Neuronal stem cell (in vitro differentiated cells): ENCODE results near the gene CYRIA.
A peak's percentile ranks its signal among the peaks of the same experiment; 100 is the strongest.

Experiments
- DNase-seq: peaks from one replicate; pipeline ENCODE4 v3.0.0-alpha.2; 2013; ENCODE audit warnings: low spot score
- H2AFZ ChIP-seq: one replicate; pipeline ENCODE4 v1.6.1; 2013; ENCODE audit warnings: mild to moderate bottlenecking, low read length, inconsistent platforms
- H2AK5ac ChIP-seq: 2 replicates; pipeline ENCODE4 v1.6.1; 2013; ENCODE audit warnings: low read depth, mild to moderate bottlenecking, inconsistent platforms, low read length, moderate library complexity, mixed read lengths
- H2BK120ac ChIP-seq: 2 replicates; pipeline ENCODE4 v1.6.1; 2013; ENCODE audit warnings: low read depth, mild to moderate bottlenecking, inconsistent platforms, low read length, moderate library complexity, mixed read lengths
- H2BK12ac ChIP-seq: one replicate; pipeline ENCODE4 v1.6.1; 2013; ENCODE audit warnings: low read length, inconsistent platforms
- H2BK15ac ChIP-seq: 2 replicates; pipeline ENCODE4 v1.6.1; 2013; ENCODE audit warnings: mild to moderate bottlenecking, low read length, inconsistent platforms, mixed read lengths
- H2BK5ac ChIP-seq: one replicate; pipeline ENCODE4 v1.6.1; 2013; ENCODE audit warnings: inconsistent platforms, mild to moderate bottlenecking, low read length, moderate library complexity
- H3K14ac ChIP-seq: one replicate; pipeline ENCODE4 v1.6.1; 2013; ENCODE audit warnings: low read length, inconsistent platforms
- H3K18ac ChIP-seq: 2 replicates; pipeline ENCODE4 v1.6.1; 2013; ENCODE audit warnings: low read length, inconsistent platforms
- H3K23ac ChIP-seq: 2 replicates; pipeline ENCODE4 v1.6.1; 2013; ENCODE audit warnings: low read depth, mild to moderate bottlenecking, mixed read lengths, low read length, inconsistent platforms; ENCODE audit not compliant: poor library complexity
- H3K27ac ChIP-seq: replicated peaks from 3 replicates; pipeline ENCODE4 v1.5.1; 2013; ENCODE audit warnings: low read length, inconsistent platforms
- H3K27me3 ChIP-seq, 3 experiments: 2 replicates each; pipeline ENCODE4 v1.6.1; 2013; ENCODE audit warnings: low read length in 3 of 3, mild to moderate bottlenecking in 2 of 3, inconsistent platforms in 1 of 3, low read depth in 1 of 3, mixed read lengths in 1 of 3, moderate library complexity in 1 of 3; ENCODE audit not compliant: control insufficient read depth in 3 of 3, insufficient read depth in 3 of 3
- H3K36me3 ChIP-seq, 2 donors: replicated peaks in 1 of 2; 2 replicates each; pipeline ENCODE4 v1.6.1; 2013; ENCODE audit warnings: low read length in 2 of 2; ENCODE audit not compliant: control insufficient read depth in 2 of 2, insufficient read depth in 2 of 2
- H3K4ac ChIP-seq: 2 replicates; pipeline ENCODE4 v1.6.1; 2013; ENCODE audit warnings: inconsistent platforms, mild to moderate bottlenecking, low read length, moderate library complexity
- H3K4me1 ChIP-seq, 2 donors: 1 replicate in 1 of 2; 2 replicates in 1 of 2; pipeline ENCODE4 v1.6.1; 2013; ENCODE audit warnings: low read length in 2 of 2, low read depth in 1 of 2; ENCODE audit not compliant: control insufficient read depth in 2 of 2, insufficient read depth in 1 of 2
- H3K4me2 ChIP-seq: one replicate; pipeline ENCODE4 v1.6.1; 2013; ENCODE audit warnings: mild to moderate bottlenecking, low read length, inconsistent platforms; ENCODE audit not compliant: insufficient read depth, poor library complexity, severe bottlenecking
- H3K4me3 ChIP-seq, 2 donors: 2 replicates each; pipeline ENCODE4 v1.5.1; 2013; ENCODE audit warnings: low read length in 2 of 2, mild to moderate bottlenecking in 2 of 2, inconsistent platforms in 1 of 2, moderate library complexity in 1 of 2
- H3K79me1 ChIP-seq: one replicate; pipeline ENCODE4 v1.6.1; 2013; ENCODE audit warnings: low read depth, mild to moderate bottlenecking, inconsistent platforms, low read length, moderate library complexity
- H3K9ac ChIP-seq: one replicate; pipeline ENCODE4 v1.6.1; 2013; ENCODE audit warnings: mild to moderate bottlenecking, low read depth, low read length, inconsistent platforms; ENCODE audit not compliant: poor library complexity
- H3K9me3 ChIP-seq, 2 donors: replicated peaks in 1 of 2; 2 replicates each; pipeline versions ENCODE3 to v1.6.1; 2013; ENCODE audit warnings: low read length in 2 of 2, mild to moderate bottlenecking in 2 of 2, inconsistent platforms in 1 of 2, low read depth in 1 of 2, mixed read lengths in 1 of 2, moderate library complexity in 1 of 2; ENCODE audit not compliant: control insufficient read depth in 2 of 2, insufficient read depth in 1 of 2
- H4K8ac ChIP-seq: one replicate; pipeline ENCODE4 v1.6.1; 2013; ENCODE audit warnings: low read depth, mild to moderate bottlenecking, inconsistent platforms, low read length, moderate library complexity
- H4K91ac ChIP-seq: one replicate; pipeline ENCODE4 v1.6.1; 2013; ENCODE audit warnings: low read length, low read depth, mild to moderate bottlenecking, inconsistent platforms; ENCODE audit not compliant: poor library complexity
- WGBS, 2 donors: extraction: QIAGEN DNeasy Blood & Tissue Kit; methylation state at CpG; one replicate each; pipeline ENCODE4 v1.1.7; 2013; ENCODE audit warnings: missing lambda C conversion rate in 2 of 2, mixed read lengths in 1 of 2; ENCODE audit not compliant: insufficient read length in 2 of 2, insufficient replicate concordance in 1 of 2; ENCODE audit errors: extremely low coverage in 2 of 2; 5-methylcytosine and 5-hydroxymethylcytosine counted together

Gene CYRIA

DNA sequence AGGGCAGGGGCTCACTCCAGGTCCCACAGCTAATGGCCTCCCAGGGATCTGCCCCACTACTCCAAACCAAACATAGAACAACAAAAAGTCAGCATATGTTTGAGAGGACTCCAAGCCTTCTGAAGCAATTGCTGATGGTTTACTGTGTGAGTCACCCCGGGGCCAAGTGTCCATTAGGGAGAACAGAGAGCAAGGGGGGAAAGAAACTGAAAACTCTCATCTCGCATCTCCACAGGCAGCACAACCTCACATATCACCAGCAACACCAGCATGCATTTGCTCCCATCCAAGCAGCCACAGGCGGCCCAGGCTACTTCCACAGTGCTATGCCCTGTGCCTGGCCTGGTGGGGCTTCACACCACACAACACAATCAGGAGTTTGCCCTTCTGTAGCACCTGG lies 39.1 kb downstream of the CYRIA start:
- DNase-seq = no peak
- Histone ChIP-seq H2AFZ (no peak overlapping the region), H3K4ac (no peak overlapping the region), H3K27me3 (no peaks in the 10 kb centered on the region), H2BK5ac (no peak overlapping the region), H3K18ac (peak overlapping the region; percentile 53), H3K9me3 (no peaks in the 10 kb centered on the region), H2BK15ac (no peak overlapping the region), H3K9ac (no peak overlapping the region), H4K8ac (no peak overlapping the region), H2BK120ac (no peak overlapping the region), H4K91ac (no peak overlapping the region), H3K23ac (no peak overlapping the region), H3K27ac (no peak overlapping the region), H3K4me2 (no peak overlapping the region), H2BK12ac (no peak overlapping the region), H3K4me1 (peaks cover 8 to 24% of the 10 kb centered on the region in 2 donors), H3K4me3 (no peak overlapping the region), H3K14ac (no peak overlapping the region), H2AK5ac (no peak overlapping the region), H3K79me1 (no peaks in the 10 kb centered on the region), H3K36me3 (no peaks in the 10 kb centered on the region)
- no CpG with 5 or more reads among the region's 3 CpGs for WGBS, 2 donors

DNA sequence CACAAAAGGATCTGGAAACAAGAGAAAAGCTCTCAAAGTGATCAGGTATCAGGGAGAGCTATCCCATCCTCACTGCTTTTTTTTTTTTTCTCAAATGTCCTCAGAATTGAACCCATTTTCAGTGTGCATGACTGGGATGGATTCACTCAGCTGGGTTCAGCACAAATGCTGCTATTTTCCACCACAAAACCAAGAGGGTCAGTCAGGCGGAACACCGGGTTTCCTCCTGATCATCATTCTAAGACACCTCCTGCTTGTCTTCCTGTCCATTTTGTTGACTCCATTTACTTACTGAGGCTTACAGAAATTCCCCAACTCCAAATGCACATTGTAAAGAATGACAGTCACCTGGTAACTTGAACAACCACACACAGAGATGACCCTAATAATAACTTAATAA lies 39.9 kb downstream of the CYRIA start:
- Histone ChIP-seq H3K4ac (no peak overlapping the region), H3K18ac (no peak overlapping the region), H3K4me2 (no peak overlapping the region), H3K9me3 (no peaks in the 10 kb centered on the region), H3K14ac (no peak overlapping the region), H2BK15ac (no peak overlapping the region), H3K79me1 (no peaks in the 10 kb centered on the region), H3K4me1 (peaks cover 8 to 24% of the 10 kb centered on the region in 2 donors), H2BK12ac (no peak overlapping the region), H3K4me3 (no peak overlapping the region), H2AFZ (peak overlapping the region; percentile 24), H3K23ac (no peak overlapping the region), H4K8ac (no peak overlapping the region), H2BK5ac (no peak overlapping the region), H3K27me3 (no peaks in the 10 kb centered on the region), H3K36me3 (no peaks in the 10 kb centered on the region), H3K9ac (no peak overlapping the region), H4K91ac (no peak overlapping the region), H3K27ac (no peak overlapping the region), H2BK120ac (no peak overlapping the region), H2AK5ac (no peak overlapping the region)
- DNase-seq = no peak
- WGBS, 2 donors = no CpG with 5 or more reads among the region's 2 CpGs

DNA sequence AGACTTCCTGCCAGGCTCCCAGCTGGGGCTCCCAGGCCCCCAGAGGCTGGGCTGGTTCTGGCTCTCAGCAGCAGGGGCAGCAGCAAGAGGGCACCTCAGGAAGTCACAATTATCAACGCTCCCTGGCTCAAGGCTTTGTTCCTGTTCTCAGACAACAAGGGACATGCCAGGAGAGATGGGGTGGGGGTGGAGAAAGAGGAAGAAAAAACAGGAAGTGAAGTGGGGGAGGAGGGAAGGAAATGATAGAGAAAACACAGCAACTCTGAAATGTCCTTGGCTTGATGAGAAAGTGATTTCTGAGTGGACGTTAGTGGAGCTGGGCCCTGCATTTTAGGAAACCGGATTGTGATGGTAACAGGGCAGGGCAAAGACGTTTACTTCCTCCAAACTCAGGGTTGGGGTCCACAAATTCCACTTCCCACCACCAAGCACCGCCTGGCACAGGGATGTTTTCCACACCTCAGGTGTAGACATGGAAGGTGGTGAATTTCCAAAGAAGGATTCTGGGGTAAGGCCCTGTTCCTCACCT lies 40.4 kb downstream of the CYRIA start:
- Histone ChIP-seq H3K4ac (no peak overlapping the region), H3K9ac (no peak overlapping the region), H4K91ac (no peak overlapping the region), H3K14ac (no peak overlapping the region), H3K23ac (no peak overlapping the region), H2BK15ac (peak overlapping the region; percentile 8), H2BK120ac (no peak overlapping the region), H3K4me3 (no peak overlapping the region), H3K79me1 (no peaks in the 10 kb centered on the region), H3K4me2 (no peak overlapping the region), H2AK5ac (no peak overlapping the region), H2BK12ac (no peak overlapping the region), H3K36me3 (no peaks in the 10 kb centered on the region), H3K27ac (no peak overlapping the region), H4K8ac (no peak overlapping the region), H3K4me1 (peaks cover 8 to 24% of the 10 kb centered on the region in 2 donors), H3K9me3 (no peaks in the 10 kb centered on the region), H2BK5ac (no peak overlapping the region), H3K18ac (no peak overlapping the region), H2AFZ (peak overlapping the region; percentile 24), H3K27me3 (no peaks in the 10 kb centered on the region)
- WGBS, 2 donors = no CpG with 5 or more reads among the region's 5 CpGs
- no peak for DNase-seq

DNA sequence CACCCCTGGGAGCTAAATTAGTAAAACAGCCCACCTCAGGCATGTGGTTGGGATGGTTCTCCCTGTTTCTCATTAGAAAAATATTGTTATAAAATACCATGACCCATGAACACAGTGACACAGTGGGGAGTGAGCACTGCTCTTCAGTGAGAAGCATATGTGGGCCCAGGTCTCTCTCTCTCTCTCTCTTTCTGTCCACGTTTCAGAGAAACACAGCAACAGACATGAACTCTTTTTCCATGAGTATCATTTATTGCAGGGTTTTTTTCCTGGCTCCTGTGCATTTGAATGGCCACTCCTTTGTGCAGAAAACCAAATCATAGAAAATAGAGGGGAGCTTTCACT lies 41.2 kb downstream of the CYRIA start:
- Histone ChIP-seq H3K27me3 (no peaks in the 10 kb centered on the region), H2AFZ (no peak overlapping the region), H2BK120ac (no peak overlapping the region), H3K79me1 (no peaks in the 10 kb centered on the region), H3K23ac (no peak overlapping the region), H2AK5ac (no peak overlapping the region), H3K9ac (no peak overlapping the region), H3K18ac (no peak overlapping the region), H3K4me3 (no peak overlapping the region), H3K14ac (no peak overlapping the region), H3K9me3 (no peaks in the 10 kb centered on the region), H2BK15ac (no peak overlapping the region), H3K4ac (no peak overlapping the region), H2BK5ac (no peak overlapping the region), H2BK12ac (no peak overlapping the region), H4K8ac (no peak overlapping the region), H3K36me3 (no peaks in the 10 kb centered on the region), H3K4me1 (peaks cover 8 to 24% of the 10 kb centered on the region in 2 donors), H3K4me2 (no peak overlapping the region), H4K91ac (no peak overlapping the region), H3K27ac (no peak overlapping the region)
- no peak for DNase-seq
- WGBS, 2 donors = no CpG with 5 or more reads among the region's 1 CpG
